Tibial artery (tissue), 4 donors: ENCODE data around the gene MESD.

Experiments
- DNase-seq, 2 donors: peaks; one replicate each; pipeline ENCODE4 v3.0.0-alpha.2; 2019
- H3K27ac ChIP-seq, 2 donors: fragments of 200-600 bp; sonication (generic) in 1 of 2; 1 replicate in 1 of 2; 2 replicates in 1 of 2; pipeline ENCODE4 v1.5.1; 2018 to 2019; ENCODE audit warnings: mild to moderate bottlenecking in 1 of 2
- H3K27me3 ChIP-seq, 2 donors: fragments of 200-600 bp; sonication (generic) in 1 of 2; one replicate each; pipeline versions ENCODE4 v1.5.1 to v1.6.0; 2016 to 2019
- H3K36me3 ChIP-seq, 3 donors: fragments of 200-600 bp; sonication (generic) in 2 of 3; one replicate each; pipeline ENCODE4 v1.5.1; 2016 to 2019; ENCODE audit warnings: mild to moderate bottlenecking in 2 of 3
- H3K4me1 ChIP-seq, 4 donors: fragments of 200-600 bp; sonication (generic) in 2 of 4; 1 replicate in 3 of 4; 2 replicates in 1 of 4; pipeline ENCODE4 v1.5.1; 2016 to 2019
- H3K4me3 ChIP-seq, 2 donors: fragments of 200-600 bp; sonication (generic) in 1 of 2; 1 replicate in 1 of 2; 2 replicates in 1 of 2; pipeline ENCODE4 v1.5.1; 2018 to 2019; ENCODE audit warnings: mild to moderate bottlenecking in 2 of 2
- H3K9me3 ChIP-seq, 3 donors: fragments of 200-600 bp; sonication (generic) in 1 of 3; one replicate each; pipeline ENCODE4 v1.5.1; 2016 to 2019
- intact Hi-C: fragments of 100-400 bp; cut with DNase I; formaldehyde crosslinking; loops from one replicate; pipeline ENCODE4 v1.15.0; 2023; ENCODE audit warnings: low total_unique reads
- TF ChIP-seq, protein P1 (sequence below), 2 experiments: fragments of 200-600 bp in 1 of 2; fragments of 450-650 bp in 1 of 2; IDR thresholded peaks; one replicate each; pipeline ENCODE4 v1.5.1; 2017 to 2019; ENCODE audit warnings: antibody characterized with exemption in 2 of 2, mild to moderate bottlenecking in 1 of 2, moderate library complexity in 1 of 2

MESD gene

DNA sequence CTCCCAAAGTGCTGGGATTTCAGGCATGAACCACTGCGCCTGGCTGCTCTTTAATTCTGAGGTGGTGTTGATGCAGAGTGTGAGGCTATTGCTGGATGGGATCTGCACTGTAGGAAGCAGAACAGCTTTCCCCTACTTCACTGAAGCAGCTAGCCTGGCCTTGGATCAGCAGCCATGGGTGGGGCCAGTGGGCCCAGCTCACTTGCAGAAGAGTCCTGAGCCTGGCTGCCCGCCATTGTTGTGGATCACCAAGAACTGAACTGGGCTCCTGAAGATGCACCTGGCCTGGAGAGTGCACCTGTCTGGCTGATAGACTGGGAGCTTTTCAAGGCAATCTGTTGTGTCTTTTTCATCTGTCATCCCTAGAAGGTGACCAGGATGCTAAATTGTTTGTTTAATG lies 23.0 kb upstream of the MESD start:
- no peaks in the 10 kb centered on the region for H3K9me3 ChIP-seq
- no peak overlapping the region for H3K4me3 ChIP-seq
- H3K36me3 ChIP-seq = no peaks in the 10 kb centered on the region
- DNase-seq = no peak
- intact Hi-C loops = no loop called here
- no peaks in the 10 kb centered on the region for H3K27me3 ChIP-seq
- TF ChIP-seq, protein P1, sequence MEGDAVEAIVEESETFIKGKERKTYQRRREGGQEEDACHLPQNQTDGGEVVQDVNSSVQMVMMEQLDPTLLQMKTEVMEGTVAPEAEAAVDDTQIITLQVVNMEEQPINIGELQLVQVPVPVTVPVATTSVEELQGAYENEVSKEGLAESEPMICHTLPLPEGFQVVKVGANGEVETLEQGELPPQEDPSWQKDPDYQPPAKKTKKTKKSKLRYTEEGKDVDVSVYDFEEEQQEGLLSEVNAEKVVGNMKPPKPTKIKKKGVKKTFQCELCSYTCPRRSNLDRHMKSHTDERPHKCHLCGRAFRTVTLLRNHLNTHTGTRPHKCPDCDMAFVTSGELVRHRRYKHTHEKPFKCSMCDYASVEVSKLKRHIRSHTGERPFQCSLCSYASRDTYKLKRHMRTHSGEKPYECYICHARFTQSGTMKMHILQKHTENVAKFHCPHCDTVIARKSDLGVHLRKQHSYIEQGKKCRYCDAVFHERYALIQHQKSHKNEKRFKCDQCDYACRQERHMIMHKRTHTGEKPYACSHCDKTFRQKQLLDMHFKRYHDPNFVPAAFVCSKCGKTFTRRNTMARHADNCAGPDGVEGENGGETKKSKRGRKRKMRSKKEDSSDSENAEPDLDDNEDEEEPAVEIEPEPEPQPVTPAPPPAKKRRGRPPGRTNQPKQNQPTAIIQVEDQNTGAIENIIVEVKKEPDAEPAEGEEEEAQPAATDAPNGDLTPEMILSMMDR (IDR thresholded peaks at IDR 0.05) = no peak
- H3K4me1 ChIP-seq = peaks cover 0 to 16% (median 0%) of the 10 kb centered on the region in 4 donors
- no peak overlapping the region for H3K27ac ChIP-seq

- Histone ChIP-seq H3K9me3 (no peaks in the 10 kb centered on the region), H3K4me1 (peaks cover 0 to 16% (median 0%) of the 10 kb centered on the region in 4 donors), H3K36me3 (no peaks in the 10 kb centered on the region), H3K27ac (no peak overlapping the region), H3K27me3 (no peaks in the 10 kb centered on the region), H3K4me3 (no peak overlapping the region)
- intact Hi-C loops = no loop called here
- no peak for DNase-seq
- TF ChIP-seq, protein P1 (IDR thresholded peaks at IDR 0.05) = no peak
Measured at GRCh38 chr15:81011593-81011992, 22.0 kb upstream of the MESD start.

DNA sequence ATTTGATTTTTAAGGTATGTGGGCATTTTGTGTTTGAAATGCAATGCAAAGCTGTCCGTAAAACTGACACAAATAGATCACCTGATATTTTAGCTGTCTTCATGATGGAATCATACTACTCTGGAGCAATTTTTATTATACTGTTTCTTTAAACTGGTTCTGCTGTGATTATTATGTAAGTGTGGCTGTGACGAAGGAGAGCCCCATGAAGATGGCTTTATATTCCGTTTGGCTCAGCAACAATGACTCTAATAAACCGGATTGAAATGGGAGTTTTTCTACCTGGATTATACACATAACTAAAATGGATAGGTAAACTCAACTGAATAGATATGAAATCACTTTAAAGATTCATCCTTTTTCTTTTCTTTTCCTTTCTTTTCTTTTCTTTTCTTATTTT lies 20.5 kb upstream of the MESD start:
- no peaks in the 10 kb centered on the region for H3K27me3 ChIP-seq
- no peak overlapping the region for H3K4me3 ChIP-seq
- no peaks in the 10 kb centered on the region for H3K36me3 ChIP-seq
- no peaks in the 10 kb centered on the region for H3K9me3 ChIP-seq
- H3K4me1 ChIP-seq = peaks cover 0 to 15% (median under 1%) of the 10 kb centered on the region in 4 donors
- intact Hi-C loops = no loop called here
- H3K27ac ChIP-seq = no peak overlapping the region
- no peak for DNase-seq
- TF ChIP-seq, protein P1 (IDR thresholded peaks at IDR 0.05) = no peak

GRCh38 chr15:81008312-81008711 lies 18.7 kb upstream of the MESD start:
- intact Hi-C loops = no loop called here
- H3K27ac ChIP-seq = no peak overlapping the region
- H3K27me3 ChIP-seq = no peaks in the 10 kb centered on the region
- H3K4me1 ChIP-seq = peaks cover 0 to 27% (median 14%) of the 10 kb centered on the region in 4 donors
- DNase-seq = no peak
- no peak overlapping the region for H3K4me3 ChIP-seq
- H3K9me3 ChIP-seq = no peaks in the 10 kb centered on the region
- TF ChIP-seq, protein P1 (IDR thresholded peaks at IDR 0.05) = no peak
- peaks cover under 1 to 2% (median 1%) of the 10 kb centered on the region in 3 donors for H3K36me3 ChIP-seq

GRCh38 chr15:81007428-81008064 lies 17.9 kb upstream of the MESD start:
- no peak overlapping the region for H3K4me3 ChIP-seq
- intact Hi-C loops = no loop called here
- H3K9me3 ChIP-seq = no peaks in the 10 kb centered on the region
- H3K27me3 ChIP-seq = no peaks in the 10 kb centered on the region
- no peak for DNase-seq
- H3K27ac ChIP-seq = no peak overlapping the region
- TF ChIP-seq, protein P1 (IDR thresholded peaks at IDR 0.05) = no peak
- H3K4me1 ChIP-seq = peaks cover 0 to 35% (median 22%) of the 10 kb centered on the region in 4 donors
- peaks cover 8 to 9% (median 9%) of the 10 kb centered on the region in 3 donors for H3K36me3 ChIP-seq
